Astrocyte (in vitro differentiated cells and primary cell): ENCODE measurements around the gene SLC16A12. TPM values are rescaled to one million over a fixed set of nuclear protein-coding genes. Genes with fewer than 3 reads are reported as not detected.

ENCODE experiments used
- DNase-seq: peaks from one replicate; pipeline ENCODE4 v3.0.0-alpha.2; 2010; ENCODE audit warnings: low read depth
- FAIRE-seq: peaks from 2 replicates; lab custom pipeline; 2011; peaks lifted over from hg19 to GRCh38; lab: Jason Lieb, UNC
- H2AFZ ChIP-seq: 2 replicates; pipeline ENCODE4 v1.6.0; 2012; ENCODE audit warnings: low read depth, low read length, inconsistent platforms
- H3K27ac ChIP-seq: 2 replicates; pipeline ENCODE4 v1.5.1; 2011; ENCODE audit warnings: low read depth, low read length, inconsistent platforms
- H3K27me3 ChIP-seq: 2 replicates; pipeline ENCODE4 v1.6.0; 2011; ENCODE audit warnings: low read length, inconsistent platforms; ENCODE audit not compliant: insufficient read depth
- H3K36me3 ChIP-seq: 2 replicates; pipeline ENCODE4 v1.5.1; 2011; ENCODE audit warnings: low read length, inconsistent platforms; ENCODE audit not compliant: insufficient read depth
- H3K4me1 ChIP-seq: 2 replicates; pipeline ENCODE4 v1.5.1; 2011; ENCODE audit warnings: low read length, inconsistent platforms; ENCODE audit not compliant: insufficient read depth
- H3K4me2 ChIP-seq: 2 replicates; pipeline ENCODE4 v1.6.0; 2012; ENCODE audit warnings: low read length, inconsistent platforms
- H3K4me3 ChIP-seq: 2 replicates; pipeline ENCODE4 v1.5.1; 2011; ENCODE audit warnings: low read depth, mild to moderate bottlenecking, low read length, inconsistent platforms; ENCODE audit not compliant: insufficient read depth
- H3K79me2 ChIP-seq: 2 replicates; pipeline ENCODE4 v1.6.0; 2012; ENCODE audit warnings: mild to moderate bottlenecking, low read length, inconsistent platforms; ENCODE audit not compliant: insufficient read depth
- H3K9ac ChIP-seq: 2 replicates; pipeline ENCODE4 v1.6.0; 2012; ENCODE audit warnings: mild to moderate bottlenecking, low read length, inconsistent platforms
- H3K9me3 ChIP-seq: 2 replicates; pipeline ENCODE4 v1.5.1; 2012; ENCODE audit warnings: low read depth, mild to moderate bottlenecking, low read length, inconsistent platforms; ENCODE audit not compliant: insufficient read depth
- H4K20me1 ChIP-seq: 2 replicates; pipeline ENCODE4 v1.6.0; 2012; ENCODE audit warnings: low read length, inconsistent platforms; ENCODE audit not compliant: insufficient read depth
- H3K27ac Mint-ChIP-seq: one replicate; pipeline ENCODE4 v1.8.0; 2021; ENCODE audit warnings: mild to moderate bottlenecking, mixed read lengths; ENCODE audit not compliant: unreplicated experiment
- H3K27me3 Mint-ChIP-seq: one replicate; pipeline ENCODE4 v1.8.0; 2021; ENCODE audit warnings: low read depth, mixed read lengths; ENCODE audit not compliant: unreplicated experiment
- H3K36me3 Mint-ChIP-seq: one replicate; pipeline ENCODE4 v1.8.0; 2021; ENCODE audit warnings: low read depth, mixed read lengths; ENCODE audit not compliant: unreplicated experiment
- H3K4me1 Mint-ChIP-seq: one replicate; pipeline ENCODE4 v1.8.0; 2021; ENCODE audit warnings: low read depth, mixed read lengths; ENCODE audit not compliant: unreplicated experiment
- H3K4me3 Mint-ChIP-seq: one replicate; pipeline ENCODE4 v1.8.0; 2021; ENCODE audit warnings: mild to moderate bottlenecking, moderate library complexity, mixed read lengths; ENCODE audit not compliant: unreplicated experiment
- H3K9me3 Mint-ChIP-seq: one replicate; pipeline ENCODE4 v1.8.0; 2021; ENCODE audit warnings: mild to moderate bottlenecking, mixed read lengths; ENCODE audit not compliant: unreplicated experiment
- EZH2 ChIP-seq: IDR thresholded peaks from 2 replicates; pipeline ENCODE4 v1.6.1; 2012; ENCODE audit warnings: mild to moderate bottlenecking, low read length, inconsistent platforms; ENCODE audit not compliant: insufficient read depth
- total RNA-seq: library from RNA; stranded (reverse); gene quantifications from 2 replicates; pipeline ENCODE4 v1.2.1, GENCODE V29; 2021
- TF ChIP-seq, protein P1 (sequence below): IDR thresholded peaks from 2 replicates; pipeline ENCODE4 v1.5.1; 2011; ENCODE audit warnings: low read depth, mild to moderate bottlenecking, inconsistent platforms, low read length, moderate library complexity; ENCODE audit not compliant: insufficient read depth

Gene SLC16A12
- total RNA-seq, 1 donor from 2014 or later: 0.59 TPM

DNA sequence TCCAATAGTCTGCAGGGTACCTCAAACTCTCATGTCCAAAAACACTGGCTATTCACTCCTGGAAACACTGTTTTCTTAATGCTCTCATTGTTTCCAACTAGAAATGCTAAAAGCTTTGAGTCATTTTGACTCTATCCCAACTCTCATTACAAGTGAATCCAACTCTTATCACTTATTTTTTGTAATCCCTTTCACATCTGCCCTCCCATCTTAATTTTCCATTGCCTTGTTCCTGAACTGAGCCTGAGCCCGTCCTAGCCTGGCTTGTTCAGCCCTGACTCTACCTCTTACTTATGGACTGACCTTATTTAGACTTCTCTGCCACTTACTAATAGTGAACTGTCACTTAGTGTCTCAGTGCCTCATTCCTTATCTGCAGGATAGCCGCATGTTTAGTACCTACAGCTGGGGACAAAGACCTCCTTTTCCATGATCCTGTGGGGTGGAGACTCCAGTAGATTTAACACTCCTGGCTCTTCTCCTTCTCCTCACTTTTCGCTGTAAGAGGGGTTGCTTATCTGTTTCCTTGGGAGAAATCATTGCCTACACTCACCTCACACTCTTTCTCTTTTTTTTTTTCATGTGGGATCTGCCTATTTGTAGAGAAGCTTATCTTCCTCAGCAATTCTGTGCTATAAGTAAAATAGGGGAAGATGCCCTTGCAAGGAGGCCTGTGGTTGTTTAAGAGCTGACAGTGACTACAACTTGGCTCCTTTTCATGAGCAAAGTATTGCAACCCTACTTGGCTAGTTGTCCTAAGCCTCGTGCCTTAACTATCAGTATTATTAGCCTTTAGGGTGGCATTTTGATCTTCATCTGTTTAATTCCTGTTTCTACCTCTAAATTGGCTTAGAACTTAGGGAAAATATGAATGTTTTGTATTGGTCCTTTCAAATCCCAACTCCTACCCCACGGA is 56.4 kb downstream of the SLC16A12 start:
- H3K27me3 ChIP-seq: no peaks in the 10 kb centered on the region
- no peaks in the 10 kb centered on the region for H3K79me2 ChIP-seq

DNA sequence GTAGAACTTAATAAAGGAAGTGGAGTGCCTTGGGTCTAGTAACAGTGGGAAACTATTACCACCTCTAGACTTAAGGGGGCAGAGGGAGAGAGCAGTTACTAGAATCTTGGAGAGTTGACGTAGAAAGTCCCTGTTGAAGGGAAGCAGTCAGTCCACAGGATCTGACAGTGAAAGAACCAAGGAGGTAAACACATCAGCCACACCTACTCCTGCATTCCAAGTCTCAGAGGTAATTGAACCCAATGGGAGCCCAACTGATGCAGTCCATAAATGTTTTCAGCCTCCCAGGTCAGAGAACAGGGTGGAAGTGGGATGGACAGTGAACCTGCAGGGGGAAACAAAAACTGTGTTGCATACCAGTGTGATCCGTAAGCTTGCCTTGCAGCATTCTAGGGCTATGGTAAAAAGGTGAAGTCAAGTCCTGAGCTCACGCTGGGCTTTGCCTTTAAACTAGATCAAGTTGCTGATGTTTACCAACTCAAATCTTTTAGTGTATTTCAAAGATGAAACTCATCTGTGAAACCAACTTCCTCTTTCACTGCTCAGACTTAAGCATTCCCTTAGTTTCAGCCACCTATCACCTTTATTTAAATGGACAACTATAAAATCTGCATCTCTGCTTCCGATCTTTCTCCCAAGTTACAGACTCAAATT is 57.2 kb downstream of the SLC16A12 start:
- Mint-ChIP-seq H3K4me3 (no peak overlapping the region), H3K4me1 (peaks cover 35% of the 10 kb centered on the region), H3K27ac (no peak overlapping the region), H3K27me3 (peaks cover 2% of the 10 kb centered on the region), H3K9me3 (no peaks in the 10 kb centered on the region), H3K36me3 (no peaks in the 10 kb centered on the region)
- no peaks in the 10 kb centered on the region for H3K9me3 ChIP-seq
- no peak for TF ChIP-seq EZH2
- TF ChIP-seq, protein P1, sequence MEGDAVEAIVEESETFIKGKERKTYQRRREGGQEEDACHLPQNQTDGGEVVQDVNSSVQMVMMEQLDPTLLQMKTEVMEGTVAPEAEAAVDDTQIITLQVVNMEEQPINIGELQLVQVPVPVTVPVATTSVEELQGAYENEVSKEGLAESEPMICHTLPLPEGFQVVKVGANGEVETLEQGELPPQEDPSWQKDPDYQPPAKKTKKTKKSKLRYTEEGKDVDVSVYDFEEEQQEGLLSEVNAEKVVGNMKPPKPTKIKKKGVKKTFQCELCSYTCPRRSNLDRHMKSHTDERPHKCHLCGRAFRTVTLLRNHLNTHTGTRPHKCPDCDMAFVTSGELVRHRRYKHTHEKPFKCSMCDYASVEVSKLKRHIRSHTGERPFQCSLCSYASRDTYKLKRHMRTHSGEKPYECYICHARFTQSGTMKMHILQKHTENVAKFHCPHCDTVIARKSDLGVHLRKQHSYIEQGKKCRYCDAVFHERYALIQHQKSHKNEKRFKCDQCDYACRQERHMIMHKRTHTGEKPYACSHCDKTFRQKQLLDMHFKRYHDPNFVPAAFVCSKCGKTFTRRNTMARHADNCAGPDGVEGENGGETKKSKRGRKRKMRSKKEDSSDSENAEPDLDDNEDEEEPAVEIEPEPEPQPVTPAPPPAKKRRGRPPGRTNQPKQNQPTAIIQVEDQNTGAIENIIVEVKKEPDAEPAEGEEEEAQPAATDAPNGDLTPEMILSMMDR: no peak
- H3K27ac ChIP-seq: peak overlapping the region; percentile 72
- no peak overlapping the region for H3K4me3 ChIP-seq
- no peaks in the 10 kb centered on the region for H3K79me2 ChIP-seq
- H3K4me2 ChIP-seq: peak overlapping the region; percentile 56
- H3K36me3 ChIP-seq: no peaks in the 10 kb centered on the region
- no peak overlapping the region for H2AFZ ChIP-seq
- H3K27me3 ChIP-seq: no peaks in the 10 kb centered on the region
- peak; percentile 62 for DNase-seq
- peak overlapping the region; percentile 37 for H3K9ac ChIP-seq
- H3K4me1 ChIP-seq: peaks cover 46% of the 10 kb centered on the region
- peak; percentile 5 for FAIRE-seq
- H4K20me1 ChIP-seq: no peaks in the 10 kb centered on the region

More for the DNA sequence above, 56.4 kb downstream of the SLC16A12 start:
- H3K36me3 Mint-ChIP-seq: no peaks in the 10 kb centered on the region
- TF ChIP-seq, protein P1: no peak
- TF ChIP-seq EZH2: no peak
- peak; percentile 79 for FAIRE-seq
- Histone ChIP-seq H3K4me1 (peaks cover 46% of the 10 kb centered on the region), H2AFZ (no peak overlapping the region), H3K36me3 (no peaks in the 10 kb centered on the region), H3K9ac (peak overlapping the region; percentile 37), H3K27ac (peak overlapping the region; percentile 72), H4K20me1 (no peaks in the 10 kb centered on the region), H3K9me3 (no peaks in the 10 kb centered on the region), H3K4me3 (no peak overlapping the region), H3K4me2 (peak overlapping the region; percentile 56)
- no peak overlapping the region for H3K27ac Mint-ChIP-seq
- peaks cover 3% of the 10 kb centered on the region for H3K9me3 Mint-ChIP-seq
- H3K4me1 Mint-ChIP-seq: peaks cover 35% of the 10 kb centered on the region
- peak; percentile 87 for DNase-seq
- peaks cover 2% of the 10 kb centered on the region for H3K27me3 Mint-ChIP-seq
- H3K4me3 Mint-ChIP-seq: no peak overlapping the region
